Stomach (tissue), 4 donors: ENCODE measurements around the gene NDUFB7.

Source experiments
- EP300 ChIP-seq: sonication (generic); formaldehyde crosslinking; IDR thresholded peaks from one replicate; pipeline ENCODE4 v1.6.1; 2017; ENCODE audit warnings: antibody characterized with exemption
- POLR2A ChIP-seq, 4 donors: fragments of 450-650 bp; IDR thresholded peaks; one replicate each; pipeline ENCODE4 v1.6.1; 2016; ENCODE audit warnings: antibody characterized with exemption in 4 of 4, control low read depth in 2 of 4, mild to moderate bottlenecking in 1 of 4, moderate library complexity in 1 of 4
- POLR2AphosphoS5 ChIP-seq, 3 donors: sonication (generic); formaldehyde crosslinking; IDR thresholded peaks; one replicate each; pipeline ENCODE4 v1.6.1; 2016; ENCODE audit warnings: antibody characterized with exemption in 3 of 3
- TF ChIP-seq, protein P1 (sequence below), 7 experiments: fragments of 450-650 bp in 4 of 7; fragments of 200-600 bp in 3 of 7; sonication (generic) in 3 of 7; IDR thresholded peaks; one replicate each; pipeline ENCODE4 v1.5.1; 2016 to 2019; ENCODE audit warnings: antibody characterized with exemption in 7 of 7, control low read depth in 2 of 7, mild to moderate bottlenecking in 1 of 7

DNA sequence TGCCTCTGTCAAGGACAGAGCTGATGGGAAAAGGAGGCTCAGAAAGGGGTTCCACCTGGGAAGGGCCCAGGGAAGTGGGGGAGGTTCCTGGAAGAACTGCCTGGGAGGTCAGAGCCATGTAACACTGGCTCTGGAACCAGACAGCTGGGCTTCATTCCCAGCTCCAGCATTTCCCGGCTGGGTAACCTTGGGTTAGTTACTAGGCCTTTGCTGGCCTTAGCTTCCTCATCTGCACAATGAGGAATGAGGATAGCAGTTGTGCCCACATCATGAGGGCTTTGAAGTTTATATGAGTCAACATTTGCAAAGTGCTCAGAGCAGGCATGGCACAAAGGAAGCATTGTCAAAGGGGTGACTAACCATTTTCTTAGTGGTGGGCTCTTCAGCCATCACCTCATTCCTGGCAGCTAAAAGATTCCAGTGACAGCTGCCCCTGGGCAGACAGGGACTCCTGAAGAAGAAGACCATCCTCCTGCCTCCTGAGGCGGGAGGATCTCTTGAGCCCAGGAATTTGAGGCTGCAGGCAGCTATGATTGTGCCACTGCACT lies 51.9 kb downstream of the NDUFB7 start:
- TF ChIP-seq, protein P1, sequence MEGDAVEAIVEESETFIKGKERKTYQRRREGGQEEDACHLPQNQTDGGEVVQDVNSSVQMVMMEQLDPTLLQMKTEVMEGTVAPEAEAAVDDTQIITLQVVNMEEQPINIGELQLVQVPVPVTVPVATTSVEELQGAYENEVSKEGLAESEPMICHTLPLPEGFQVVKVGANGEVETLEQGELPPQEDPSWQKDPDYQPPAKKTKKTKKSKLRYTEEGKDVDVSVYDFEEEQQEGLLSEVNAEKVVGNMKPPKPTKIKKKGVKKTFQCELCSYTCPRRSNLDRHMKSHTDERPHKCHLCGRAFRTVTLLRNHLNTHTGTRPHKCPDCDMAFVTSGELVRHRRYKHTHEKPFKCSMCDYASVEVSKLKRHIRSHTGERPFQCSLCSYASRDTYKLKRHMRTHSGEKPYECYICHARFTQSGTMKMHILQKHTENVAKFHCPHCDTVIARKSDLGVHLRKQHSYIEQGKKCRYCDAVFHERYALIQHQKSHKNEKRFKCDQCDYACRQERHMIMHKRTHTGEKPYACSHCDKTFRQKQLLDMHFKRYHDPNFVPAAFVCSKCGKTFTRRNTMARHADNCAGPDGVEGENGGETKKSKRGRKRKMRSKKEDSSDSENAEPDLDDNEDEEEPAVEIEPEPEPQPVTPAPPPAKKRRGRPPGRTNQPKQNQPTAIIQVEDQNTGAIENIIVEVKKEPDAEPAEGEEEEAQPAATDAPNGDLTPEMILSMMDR (IDR thresholded peaks at IDR 0.05), result no peak
- TF ChIP-seq POLR2AphosphoS5 (IDR thresholded peaks at IDR 0.05) (peak in 2 of 3 donors; percentile 37 to 83), EP300 (no peak), POLR2A (IDR thresholded peaks at IDR 0.05) (no peak)
